Aorta (tissue), 5 donors: ENCODE measurements around the gene CCR6. TPM values are rescaled to one million over a fixed set of nuclear protein-coding genes. Genes with fewer than 3 reads are reported as not detected.
"Not testable (repeated sequence)": the region's sequence is repeated elsewhere in the genome, so short reads cannot be mapped to it uniquely, and the experiment has no call there.

Experiments used
- ATAC-seq: fragments of 200-7000 bp; cut with Tn5 transposase; one replicate; pipeline ENCODE4 v1.9.1; 2022; ENCODE audit warnings: moderate library complexity; ENCODE audit not compliant: low FRiP score
- DNase-seq, 2 donors: peaks; one replicate each; pipeline ENCODE4 v3.0.0-alpha.2; 2020
- H3K27ac ChIP-seq, 2 donors: one replicate each; pipeline ENCODE4 v1.5.1; 2013; ENCODE audit warnings: low read length in 2 of 2, mild to moderate bottlenecking in 2 of 2, moderate library complexity in 2 of 2, control low read depth in 1 of 2, inconsistent platforms in 1 of 2, low read depth in 1 of 2
- H3K27me3 ChIP-seq, 2 donors: one replicate each; pipeline ENCODE4 v1.6.1; 2013; ENCODE audit warnings: control low read depth in 1 of 2, low read length in 1 of 2, mild to moderate bottlenecking in 1 of 2, moderate library complexity in 1 of 2; ENCODE audit not compliant: insufficient read depth in 2 of 2, control insufficient read depth in 1 of 2
- H3K36me3 ChIP-seq, 2 donors: one replicate each; pipeline ENCODE4 v1.6.1; 2013; ENCODE audit warnings: control low read depth in 1 of 2, low read length in 1 of 2, mild to moderate bottlenecking in 1 of 2; ENCODE audit not compliant: insufficient read depth in 2 of 2, control insufficient read depth in 1 of 2
- H3K4me1 ChIP-seq, 2 donors: one replicate each; pipeline ENCODE4 v1.6.1; 2013; ENCODE audit warnings: low read length in 2 of 2, control low read depth in 1 of 2, mild to moderate bottlenecking in 1 of 2, moderate library complexity in 1 of 2; ENCODE audit not compliant: insufficient read depth in 2 of 2, control insufficient read depth in 1 of 2
- H3K4me3 ChIP-seq, 2 donors: one replicate each; pipeline ENCODE4 v1.5.1; 2013; ENCODE audit warnings: low read length in 2 of 2, control low read depth in 1 of 2, mild to moderate bottlenecking in 1 of 2
- H3K9me3 ChIP-seq: one replicate; pipeline ENCODE4 v1.6.1; 2013; ENCODE audit warnings: mild to moderate bottlenecking, low read length; ENCODE audit not compliant: control insufficient read depth
- WGBS, 2 donors: extraction: QIAGEN DNeasy Blood & Tissue Kit; methylation state at CpG; one replicate each; pipeline ENCODE4 v1.1.7; 2013; 5-methylcytosine and 5-hydroxymethylcytosine counted together
- intact Hi-C, 2 donors: fragments of 100-400 bp; cut with DNase I; formaldehyde crosslinking; loops; one replicate each; pipeline versions ENCODE4 v1.14.2 to v1.15.0; 2022
- polyA plus RNA-seq, 2 donors: library from polyadenylated mRNA; stranded (reverse); fragments of 200-250 nt; gene quantifications; one replicate each; pipeline ENCODE4 v1.2.3, GENCODE V29; 2013
- total RNA-seq, 2 donors: library from RNA; stranded (reverse); fragmentation: NEBNext Ultra II Directional; extraction: Animal tissue kit (Norgen Biotek cat#: 25700); gene quantifications; one replicate each; pipeline ENCODE4 v1.2.1, GENCODE V29; 2021
- donor health status: healthy with polysubstance abuse.
- donor health status: Bipolar disorder and iron deficiency.
- donor health status: DM: no; HTN: no; CAD: no.
- donor health status: DM: no; HTN: no; CAD: no.
- donor health status: DM: yes; HTN: yes; CAD: no.

The CCR6 gene
- total and polyA plus RNA-seq, 4 donors: 0.54 TPM; not detected in 3

GRCh38 chr6:167161851-167162467 is 39.1 kb downstream of the CCR6 start:
- no peaks in the 10 kb centered on the region for H3K9me3 ChIP-seq
- intact Hi-C loops: no loop called here
- H3K4me1 ChIP-seq: no peaks in the 10 kb centered on the region
- DNase-seq (no peak), ATAC-seq (no peak)
- no peaks in the 10 kb centered on the region for H3K36me3 ChIP-seq
- WGBS, 2 donors: 95 to 99% methylated on average over 5 of the region's 5 CpGs
- H3K27ac ChIP-seq: no peak overlapping the region
- H3K4me3 ChIP-seq: no peak overlapping the region
- H3K27me3 ChIP-seq: no peaks in the 10 kb centered on the region

GRCh38 chr6:167162591-167162990 is 39.7 kb downstream of the CCR6 start:
- Histone ChIP-seq H3K27me3 (no peaks in the 10 kb centered on the region), H3K27ac (no peak overlapping the region), H3K36me3 (no peaks in the 10 kb centered on the region), H3K4me3 (no peak overlapping the region), H3K4me1 (no peaks in the 10 kb centered on the region), H3K9me3 (no peaks in the 10 kb centered on the region)
- no peak for DNase-seq
- 75 to 77% methylated on average over 12 of the region's 12 CpGs for WGBS, 2 donors
- ATAC-seq: no peak
- intact Hi-C loops: no loop called here

GRCh38 chr6:167163476-167164011 is 40.6 kb downstream of the CCR6 start:
- no peaks in the 10 kb centered on the region for H3K9me3 ChIP-seq
- ATAC-seq (no peak), DNase-seq (no peak)
- H3K4me1 ChIP-seq: no peaks in the 10 kb centered on the region
- no peaks in the 10 kb centered on the region for H3K27me3 ChIP-seq
- no peak overlapping the region for H3K4me3 ChIP-seq
- intact Hi-C loops: no loop called here
- no peaks in the 10 kb centered on the region for H3K36me3 ChIP-seq
- 71 to 73% methylated on average over 9 of the region's 9 CpGs for WGBS, 2 donors
- H3K27ac ChIP-seq: no peak overlapping the region

- intact Hi-C loops: no loop called here
- Histone ChIP-seq H3K36me3 (no peaks in the 10 kb centered on the region), H3K4me3 (no peak overlapping the region), H3K27ac (no peak overlapping the region), H3K4me1 (no peaks in the 10 kb centered on the region), H3K9me3 (no peaks in the 10 kb centered on the region), H3K27me3 (no peaks in the 10 kb centered on the region)
- ATAC-seq (no peak), DNase-seq (no peak)
- 70 to 72% methylated on average over 3 of the region's 3 CpGs for WGBS, 2 donors
These were observed 41.4 kb downstream of the CCR6 start for GRCh38 chr6:167164261-167164660.

- Histone ChIP-seq H3K27me3 (no peaks in the 10 kb centered on the region), H3K4me1 (no peaks in the 10 kb centered on the region), H3K9me3 (no peaks in the 10 kb centered on the region), H3K36me3 (no peaks in the 10 kb centered on the region), H3K27ac (no peak overlapping the region), H3K4me3 (no peak overlapping the region)
- WGBS, 2 donors: 83 to 86% methylated on average over 2 of the region's 2 CpGs
- no peak for ATAC-seq
- DNase-seq: no peak
- intact Hi-C loops: no loop called here
These were observed 43.1 kb downstream of the CCR6 start for GRCh38 chr6:167165858-167166471.

GRCh38 chr6:167167699-167168098 is 44.8 kb downstream of the CCR6 start:
- H3K27ac ChIP-seq, ATAC-seq, intact Hi-C loops, H3K4me3 ChIP-seq, H3K4me1 ChIP-seq, H3K9me3 ChIP-seq, DNase-seq, H3K36me3 ChIP-seq, H3K27me3 ChIP-seq: not testable (repeated sequence)
- WGBS, 2 donors: 84 to 95% methylated on average over 6 to 9 of the region's 10 CpGs

GRCh38 chr6:167168296-167168695 is 45.4 kb downstream of the CCR6 start:
- DNase-seq, H3K36me3 ChIP-seq, H3K27me3 ChIP-seq, ATAC-seq, H3K4me1 ChIP-seq, H3K9me3 ChIP-seq, H3K4me3 ChIP-seq, H3K27ac ChIP-seq, intact Hi-C loops: not testable (repeated sequence)
- 77 to 82% methylated on average over 13 of the region's 16 CpGs for WGBS, 2 donors

GRCh38 chr6:167169867-167170266 is 47.0 kb downstream of the CCR6 start:
- H3K36me3 ChIP-seq, H3K4me1 ChIP-seq, H3K27me3 ChIP-seq, H3K4me3 ChIP-seq, intact Hi-C loops, ATAC-seq, H3K9me3 ChIP-seq, DNase-seq, H3K27ac ChIP-seq: not testable (repeated sequence)
- WGBS, 2 donors: 79 to 95% methylated on average over 3 of the region's 13 CpGs

- H3K4me3 ChIP-seq, H3K4me1 ChIP-seq, H3K27ac ChIP-seq, H3K36me3 ChIP-seq, H3K27me3 ChIP-seq, intact Hi-C loops, DNase-seq, H3K9me3 ChIP-seq, ATAC-seq: not testable (repeated sequence)
- 89 to 90% methylated on average over 11 of the region's 11 CpGs for WGBS, 2 donors
These were observed 48.4 kb downstream of the CCR6 start for GRCh38 chr6:167171300-167171699.
